Renal cortical epithelial cell (primary cell): ENCODE measurements around the gene RHOH. TPM values are rescaled to one million over a fixed set of nuclear protein-coding genes. Genes with fewer than 3 reads are reported as not detected.

Source experiments
- DNase-seq: peaks from one replicate; pipeline ENCODE4 v3.0.0-alpha.2; 2011; ENCODE audit warnings: low read depth
- total RNA-seq: library from RNA; depleted of rRNA; stranded (reverse); fragments of >200 nt; gene quantifications from 2 replicates; pipeline ENCODE4 v1.2.3, GENCODE V29; 2014

Gene RHOH
- total RNA-seq, 1 donor from 2014 or later = not detected

- no peak for DNase-seq
Observed at GRCh38 chr4:40204507-40205258, 7.9 kb downstream of the RHOH start.

- DNase-seq = no peak
Observed at GRCh38 chr4:40205259-40206198, 8.7 kb downstream of the RHOH start.

- no peak for DNase-seq
Observed at GRCh38 chr4:40206426-40206825, 9.6 kb downstream of the RHOH start.

DNA sequence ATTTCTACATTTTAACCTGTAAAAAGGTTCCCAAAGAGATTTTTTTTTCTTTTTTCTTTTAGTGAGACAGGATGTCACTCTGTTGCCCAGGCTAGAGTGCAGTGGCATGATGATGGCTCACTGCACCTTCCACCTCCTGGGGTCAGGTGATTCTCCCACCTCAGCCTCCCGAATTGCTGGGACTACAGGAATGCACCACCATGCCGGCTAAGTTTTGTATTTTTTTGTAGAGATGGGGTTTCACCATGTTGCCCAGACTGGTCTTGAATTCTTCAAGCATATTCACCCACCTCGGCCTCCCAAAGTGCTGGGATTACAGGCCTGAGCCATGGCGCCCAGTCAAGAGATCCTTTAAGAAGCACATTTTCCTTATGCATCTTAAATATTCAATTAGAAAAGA is 12.6 kb downstream of the RHOH start:
- DNase-seq = no peak

DNA sequence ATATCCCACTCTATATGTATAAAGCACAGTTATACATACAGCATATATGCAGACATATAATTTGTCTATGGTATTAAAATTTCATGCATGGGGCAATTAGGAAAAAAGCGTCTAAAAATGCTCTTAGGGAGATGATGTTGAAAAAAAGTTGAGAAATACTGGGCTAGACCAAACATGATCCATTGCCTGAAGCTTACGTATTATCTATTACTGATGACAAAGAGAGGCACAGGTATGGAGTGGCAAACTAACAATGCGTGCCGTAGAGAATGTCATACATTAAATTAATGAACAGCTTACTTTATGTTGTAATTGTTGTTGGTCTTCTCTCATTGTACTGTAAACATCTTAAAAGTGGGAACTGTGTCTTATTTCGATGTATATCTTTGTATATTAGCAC is 13.9 kb downstream of the RHOH start:
- DNase-seq = no peak

DNA sequence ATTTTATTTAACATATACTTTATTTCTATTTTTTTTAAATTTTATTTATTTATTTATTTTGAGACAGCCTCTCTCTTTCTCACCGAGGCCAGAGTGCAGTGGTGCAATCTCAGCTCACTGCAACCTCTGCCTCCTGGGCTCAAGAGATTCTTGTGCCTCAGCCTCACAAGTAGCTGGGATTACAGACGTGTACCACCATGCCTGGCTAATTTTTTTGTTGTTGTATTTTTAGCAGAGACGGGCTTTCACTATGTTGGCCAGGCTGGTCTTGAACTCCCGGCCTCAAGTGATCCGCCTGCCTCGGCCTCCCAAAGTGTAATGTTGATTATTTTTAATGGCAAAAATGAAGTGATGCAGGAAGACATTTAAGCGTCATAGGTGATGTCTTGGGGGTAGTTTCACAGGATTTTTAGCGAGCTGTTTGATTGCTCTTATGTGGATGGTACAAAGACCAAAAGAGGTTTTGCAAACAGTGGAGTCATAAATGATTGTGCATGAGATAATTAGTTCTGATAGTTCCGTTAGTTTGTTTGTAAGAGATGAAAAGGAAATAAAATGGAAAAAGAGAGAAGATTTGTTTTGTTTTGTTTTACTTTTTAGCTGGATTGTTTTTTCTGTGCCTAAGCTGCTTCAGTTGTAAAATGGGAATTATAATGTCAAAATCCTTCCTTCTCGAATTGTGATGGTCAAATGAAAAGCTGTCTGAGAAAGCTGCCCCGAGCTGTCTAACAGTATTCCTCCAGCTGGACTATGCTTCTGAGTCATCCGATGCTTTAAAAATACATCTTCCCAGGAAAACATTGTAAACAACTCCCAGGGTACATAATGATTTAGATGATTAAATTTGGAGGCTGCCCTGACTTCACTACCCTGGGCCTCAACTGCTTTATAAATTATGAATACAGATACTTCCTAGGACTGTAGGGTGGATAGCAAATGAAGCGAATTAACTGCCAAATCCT is 14.7 kb downstream of the RHOH start:
- DNase-seq = peak; percentile 16

DNA sequence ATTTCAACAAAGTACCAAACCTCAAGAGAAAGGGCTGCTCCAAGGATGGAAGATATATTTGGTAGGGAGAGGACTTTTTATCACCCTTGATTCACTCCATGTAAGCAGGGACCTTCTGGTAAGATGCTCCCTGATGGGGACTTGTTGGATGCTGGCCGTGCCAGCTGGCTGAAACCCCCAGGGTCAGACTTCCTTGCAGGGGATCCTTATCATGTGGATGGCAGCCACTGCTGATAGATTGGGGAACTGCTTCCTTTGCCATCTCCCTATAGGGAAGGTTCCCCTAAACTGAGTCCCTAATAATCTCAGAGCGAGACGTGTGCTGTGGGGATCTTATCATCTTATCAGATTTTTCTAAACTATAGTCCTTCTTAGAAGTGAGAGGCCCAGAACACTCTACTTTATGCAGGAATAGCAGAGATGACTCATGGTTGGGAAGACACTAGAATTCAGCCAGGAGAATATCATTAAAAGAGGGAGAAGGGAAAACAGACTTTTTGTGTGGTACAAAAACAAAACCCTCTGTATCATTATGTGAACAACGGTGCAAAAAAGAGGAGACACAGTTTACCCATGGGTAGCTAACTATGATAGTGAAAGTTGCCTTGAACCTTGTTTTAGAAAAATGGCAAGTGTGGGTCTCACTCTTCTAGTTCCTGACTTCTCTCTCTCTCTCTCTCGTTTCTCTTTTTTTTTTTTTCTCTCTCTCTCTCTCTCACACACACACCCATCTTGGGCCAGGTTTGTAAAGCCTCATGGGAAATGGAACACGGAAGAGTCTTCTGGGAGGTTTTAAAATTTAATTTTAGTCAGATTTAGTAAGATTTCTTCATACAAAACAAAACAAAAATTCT is 16.1 kb downstream of the RHOH start:
- peak; percentile 11 for DNase-seq

GRCh38 chr4:40214038-40214437 is 17.2 kb downstream of the RHOH start:
- DNase-seq = no peak

GRCh38 chr4:40214661-40215418 is 18.0 kb downstream of the RHOH start:
- no peak for DNase-seq

- DNase-seq = no peak
Observed at GRCh38 chr4:40216622-40217366, 20.0 kb downstream of the RHOH start.

DNA sequence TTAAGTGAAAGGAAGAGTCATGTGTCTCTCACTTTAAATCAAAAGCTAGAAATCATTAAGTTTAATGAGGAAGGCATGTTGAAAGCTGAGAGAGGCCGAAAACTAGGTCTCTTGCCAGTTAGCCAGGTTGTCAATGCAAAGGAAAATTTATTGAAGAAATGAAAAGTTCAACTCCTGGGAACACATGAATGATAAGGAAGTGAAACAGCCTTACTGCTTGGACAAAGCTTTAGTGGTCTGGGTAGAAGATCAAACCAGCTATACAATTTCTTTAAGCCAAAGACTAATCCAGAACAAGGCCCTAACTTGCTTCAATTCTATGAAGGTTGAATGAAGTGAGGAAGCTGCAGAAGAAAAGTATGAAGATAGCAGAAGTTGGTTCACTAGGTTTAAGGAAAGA is 24.9 kb downstream of the RHOH start:
- DNase-seq = no peak

DNA sequence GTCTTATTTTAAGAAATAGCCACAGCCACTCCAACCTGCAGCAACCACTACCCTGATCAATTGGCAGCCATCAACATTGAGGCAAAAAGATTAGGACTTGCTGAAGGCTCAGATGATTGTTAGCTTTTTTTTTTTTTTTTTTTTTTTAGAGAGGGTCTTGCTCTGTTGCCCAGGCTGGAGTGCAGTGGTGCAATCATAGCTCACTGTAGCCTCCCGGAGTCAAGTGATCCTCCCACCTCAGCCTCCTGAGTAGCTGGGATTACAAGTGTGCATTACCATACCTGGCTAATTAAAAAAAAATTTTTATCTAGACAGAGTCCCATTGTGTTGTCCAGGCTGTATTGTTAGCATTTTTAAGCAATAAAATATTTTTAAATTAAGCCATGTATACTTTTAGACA is 26.5 kb downstream of the RHOH start:
- DNase-seq = no peak

- DNase-seq = no peak
Observed at GRCh38 chr4:40224432-40224831, 27.6 kb downstream of the RHOH start.

DNA sequence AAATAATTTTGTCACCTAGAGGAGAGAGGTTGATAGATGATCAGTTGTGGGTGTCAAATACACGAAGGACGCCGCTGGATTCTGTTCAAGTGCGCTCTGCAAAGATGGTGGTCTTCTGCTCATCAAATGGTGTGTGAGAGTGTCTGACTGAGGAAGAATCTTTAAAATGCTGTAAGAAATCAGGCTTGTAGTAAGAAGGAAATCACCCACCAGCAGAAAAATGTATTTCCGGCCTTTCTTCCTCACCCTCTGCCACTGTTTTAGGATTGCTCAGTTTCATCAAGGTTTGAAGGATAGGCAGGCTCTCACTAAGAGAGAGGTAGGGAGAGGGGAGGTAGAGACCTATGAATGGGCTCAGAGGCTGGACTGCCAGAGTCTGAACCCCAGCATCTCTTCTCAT is 28.7 kb downstream of the RHOH start:
- no peak for DNase-seq

GRCh38 chr4:40227284-40227683 is 30.5 kb downstream of the RHOH start:
- no peak for DNase-seq

- DNase-seq = no peak
Observed at GRCh38 chr4:40228497-40229365, 31.9 kb downstream of the RHOH start.

- DNase-seq = no peak
Observed at GRCh38 chr4:40231316-40231863, 34.6 kb downstream of the RHOH start.

DNA sequence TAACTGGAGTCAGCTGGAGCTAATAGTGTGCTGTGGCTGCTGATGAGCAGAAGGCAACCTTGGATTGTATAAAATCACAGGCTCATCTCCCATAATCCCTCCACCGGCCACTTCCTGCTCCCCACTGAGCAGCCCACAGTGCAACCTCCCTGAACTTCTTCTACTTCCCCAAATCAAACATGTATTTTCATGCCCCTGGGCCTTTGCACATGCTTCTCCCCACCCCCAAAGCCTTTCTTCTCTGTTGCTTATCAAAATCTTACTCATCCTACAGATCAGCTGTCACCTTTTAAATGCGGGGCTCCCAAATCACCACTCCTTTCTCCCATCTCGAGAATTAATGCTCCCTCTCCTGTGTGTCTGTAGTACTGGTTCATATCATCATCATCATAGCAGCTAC is 35.8 kb downstream of the RHOH start:
- no peak for DNase-seq
